GM23338 (cell line): ENCODE data around the gene SIMC1. TPM values are rescaled to one million over a fixed set of nuclear protein-coding genes. Genes with fewer than 3 reads are reported as not detected.

Source experiments
- ATAC-seq: fragments of 200-7000 bp; cut with Tn5 transposase; 3 replicates; pipeline ENCODE4 v1.9.1; 2020
- DNase-seq: peaks from one replicate; pipeline ENCODE4 v3.0.0-alpha.2; 2015; ENCODE audit warnings: low spot score
- H2AFZ ChIP-seq: fragments of 200-600 bp; sonication (generic); 2 replicates; pipeline ENCODE4 v1.8.0; 2016; ENCODE audit warnings: antibody characterized with exemption, mild to moderate bottlenecking, moderate library complexity
- H3F3A ChIP-seq: fragments of 200-600 bp; sonication (generic); replicated peaks from 2 replicates; pipeline ENCODE4 v1.8.0; 2017; ENCODE audit warnings: antibody characterized with exemption, mixed run types, low read depth
- H3K27ac ChIP-seq: fragments of 200-600 bp; sonication (generic); 2 replicates; pipeline ENCODE4 v1.6.1; 2016; ENCODE audit warnings: low read depth
- H3K27me3 ChIP-seq: fragments of 200-600 bp; sonication (generic); 2 replicates; pipeline ENCODE4 v1.8.0; 2016; ENCODE audit warnings: mild to moderate bottlenecking, mixed run types, moderate library complexity; ENCODE audit not compliant: insufficient read depth
- H3K36me3 ChIP-seq: fragments of 200-600 bp; sonication (generic); 2 replicates; pipeline ENCODE4 v1.8.0; 2016; ENCODE audit warnings: mild to moderate bottlenecking; ENCODE audit not compliant: insufficient read depth
- H3K4me1 ChIP-seq: fragments of 200-600 bp; sonication (generic); 2 replicates; pipeline ENCODE4 v1.8.0; 2016; ENCODE audit warnings: mild to moderate bottlenecking, moderate library complexity; ENCODE audit not compliant: insufficient read depth
- H3K4me2 ChIP-seq: fragments of 200-600 bp; sonication (generic); 2 replicates; pipeline ENCODE4 v1.7.1; 2017; ENCODE audit warnings: mixed run types
- H3K4me3 ChIP-seq: fragments of 200-600 bp; sonication (generic); 2 replicates; pipeline ENCODE4 v1.6.1; 2016; ENCODE audit warnings: mixed run types
- H3K79me2 ChIP-seq: fragments of 200-600 bp; sonication (generic); replicated peaks from 2 replicates; pipeline ENCODE4 v1.8.0; 2017; ENCODE audit warnings: mild to moderate bottlenecking; ENCODE audit not compliant: insufficient read depth
- H3K9me2 ChIP-seq: fragments of 200-600 bp; sonication (generic); 2 replicates; pipeline ENCODE4 v1.8.0; 2017; ENCODE audit not compliant: insufficient read depth
- H4K20me1 ChIP-seq: fragments of 200-600 bp; sonication (generic); replicated peaks from 2 replicates; pipeline ENCODE4 v1.8.0; 2017; ENCODE audit warnings: mild to moderate bottlenecking; ENCODE audit not compliant: insufficient read depth
- H3K27ac Mint-ChIP-seq: 2 replicates; pipeline ENCODE4 v1.8.0; 2020; ENCODE audit warnings: inconsistent platforms, mild to moderate bottlenecking, moderate library complexity, mixed read lengths
- H3K27me3 Mint-ChIP-seq: 3 replicates; pipeline ENCODE4 v1.8.0; 2022; ENCODE audit warnings: low read depth, mild to moderate bottlenecking, moderate library complexity, mixed read lengths, inconsistent platforms; ENCODE audit not compliant: insufficient read depth, poor library complexity
- H3K36me3 Mint-ChIP-seq: 3 replicates; pipeline ENCODE4 v1.8.0; 2021; ENCODE audit warnings: low read depth, mild to moderate bottlenecking, inconsistent platforms, moderate library complexity, mixed read lengths
- H3K4me1 Mint-ChIP-seq: 3 replicates; pipeline ENCODE4 v1.8.0; 2020; ENCODE audit warnings: mild to moderate bottlenecking, inconsistent platforms, mixed read lengths
- H3K4me3 Mint-ChIP-seq: 3 replicates; pipeline ENCODE4 v1.8.0; 2021; ENCODE audit warnings: moderate library complexity, mild to moderate bottlenecking, inconsistent platforms, mixed read lengths
- H3K9me3 Mint-ChIP-seq: 3 replicates; pipeline ENCODE4 v1.8.0; 2020; ENCODE audit warnings: moderate library complexity, mild to moderate bottlenecking, inconsistent platforms, mixed read lengths
- CREB1 ChIP-seq: fragments of 250-450 bp; sonication (Bioruptor Pico); IDR thresholded peaks from 2 replicates; pipeline ENCODE4 v1.5.0; 2020; ENCODE audit warnings: low read depth, mild to moderate bottlenecking, moderate library complexity
- CTCF ChIP-seq, 2 experiments: fragments of 200-600 bp in 1 of 2; sonication (generic) in 1 of 2; conservative IDR thresholded peaks; 2 replicates each; pipeline versions ENCODE4 v1.5.1 to v1.6.1; 2016 to 2017; ENCODE audit warnings: antibody characterized with exemption in 2 of 2, low read depth in 2 of 2, mild to moderate bottlenecking in 2 of 2, moderate library complexity in 1 of 2
- ETS1 ChIP-seq: IDR thresholded peaks from 2 replicates; pipeline ENCODE4 v1.6.1; 2016; ENCODE audit warnings: antibody characterized with exemption
- EZH2 ChIP-seq: fragments of 200-600 bp; sonication (generic); IDR thresholded peaks from one replicate; pipeline ENCODE4 v1.8.0; 2017; ENCODE audit warnings: antibody characterized with exemption, mild to moderate bottlenecking, low read depth; ENCODE audit not compliant: unreplicated experiment
- EZH2phosphoT487 ChIP-seq: fragments of 200-600 bp; sonication (generic); IDR thresholded peaks from one replicate; pipeline ENCODE4 v1.8.1; 2018; ENCODE audit warnings: antibody characterized with exemption; ENCODE audit not compliant: unreplicated experiment
- JUNB ChIP-seq: IDR thresholded peaks from one replicate; pipeline ENCODE4 v1.6.1; 2016; ENCODE audit warnings: antibody characterized with exemption; ENCODE audit not compliant: unreplicated experiment
- NANOG ChIP-seq: IDR thresholded peaks from 2 replicates; pipeline ENCODE4 v1.6.1; 2016; ENCODE audit warnings: antibody characterized with exemption, borderline replicate concordance
- POLR2AphosphoS5 ChIP-seq: IDR thresholded peaks from 2 replicates; pipeline ENCODE4 v1.6.1; 2016; ENCODE audit warnings: antibody characterized with exemption, low read depth
- STAT1 ChIP-seq: IDR thresholded peaks from one replicate; pipeline ENCODE4 v1.6.1; 2016; ENCODE audit warnings: antibody characterized with exemption; ENCODE audit not compliant: unreplicated experiment
- ZNF114 ChIP-seq: fragments of 250-450 bp; sonication (Bioruptor Pico); IDR thresholded peaks from 2 replicates; pipeline ENCODE4 v1.5.0; 2020; ENCODE audit warnings: mild to moderate bottlenecking, moderate library complexity
- ZNF331 ChIP-seq: fragments of 250-450 bp; sonication (Bioruptor Pico); IDR thresholded peaks from 2 replicates; pipeline ENCODE4 v1.5.0; 2020; ENCODE audit warnings: low read depth, mild to moderate bottlenecking, moderate library complexity
- ZNF462 ChIP-seq: fragments of 250-450 bp; sonication (Bioruptor Pico); IDR thresholded peaks from 2 replicates; pipeline ENCODE4 v1.5.0; 2020; ENCODE audit warnings: mild to moderate bottlenecking, moderate library complexity
- polyA plus RNA-seq: library from polyadenylated mRNA; unstranded; fragments of >200 nt; fragmentation: Nextera tagmentation; extraction: Ambion mirVana; gene quantifications from 2 replicates; pipeline ENCODE4 v1.2.1, GENCODE V29; 2016
- total RNA-seq: library from RNA; depleted of rRNA; stranded (reverse); fragments of >200 nt; shearing (Covaris generic); gene quantifications from 2 replicates; pipeline ENCODE4 v1.2.3, GENCODE V29; 2014

Gene SIMC1
- total and polyA plus RNA-seq, 2 experiments from 2014 or later = 9.4 to 14.6 TPM

DNA sequence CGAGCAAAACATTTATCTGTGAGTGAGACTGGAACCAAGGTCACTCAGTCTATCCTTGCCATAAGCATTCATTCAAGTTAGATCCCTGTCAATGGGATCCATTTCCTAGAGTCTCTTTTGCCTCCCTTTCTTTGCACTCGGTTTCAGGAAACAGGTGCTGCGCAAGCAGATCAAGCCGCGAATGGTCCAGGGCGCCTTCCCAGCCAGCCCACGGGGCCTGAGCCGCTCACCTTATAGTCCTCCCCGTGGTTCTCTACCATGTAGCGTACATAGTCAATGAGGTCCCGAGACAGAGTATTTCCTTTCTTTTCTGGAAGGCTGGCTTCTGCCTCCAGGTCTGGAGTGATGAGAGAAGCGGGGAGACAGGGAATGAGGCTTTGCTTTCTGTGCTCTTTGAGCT lies 146.8 kb downstream of the SIMC1 start (continued):
- TF ChIP-seq ETS1 (no peak), NANOG (no peak), ZNF114 (CRISPR knock-in tag) (no peak), ZNF462 (CRISPR knock-in tag) (no peak), POLR2AphosphoS5 (no peak), STAT1 (no peak)

- Histone ChIP-seq H3K4me2 (no peak overlapping the region), H3K4me1 (peaks cover 9% of the 10 kb centered on the region; the same call in 1 of the 2 replicates), H3K27ac (no peak overlapping the region), H4K20me1 (peaks cover 21% of the 10 kb centered on the region), H3K9me2 (no peaks in the 10 kb centered on the region), H3K79me2 (peaks cover 33% of the 10 kb centered on the region), H3F3A (peaks cover 18% of the 10 kb centered on the region; the same call in 1 of the 2 replicates), H3K27me3 (no peaks in the 10 kb centered on the region), H2AFZ (no peak overlapping the region), H3K4me3 (peak overlapping the region; percentile 67), H3K36me3 (peaks cover 27% of the 10 kb centered on the region)
- DNase-seq = no peak
- peaks cover 71% of the 10 kb centered on the region for H3K36me3 Mint-ChIP-seq
- no peak overlapping the region for H3K27ac Mint-ChIP-seq
- peaks cover 16% of the 10 kb centered on the region for H3K4me1 Mint-ChIP-seq
- peaks cover 17% of the 10 kb centered on the region for H3K27me3 Mint-ChIP-seq
- H3K4me3 Mint-ChIP-seq = peak overlapping the region; percentile 99
- no peak for ATAC-seq
- no peaks in the 10 kb centered on the region; the same call in 2 of the 3 replicates for H3K9me3 Mint-ChIP-seq
- TF ChIP-seq CTCF (conservative IDR thresholded peaks at IDR 0.05; ENCODE audit: low read depth in 2 of 2) = no peak
- TF ChIP-seq CREB1 = no peak
- no peak for TF ChIP-seq ETS1
- TF ChIP-seq EZH2phosphoT487 = no peak
- no peak for TF ChIP-seq ZNF331 (CRISPR knock-in tag)
- no peak for TF ChIP-seq EZH2
- TF ChIP-seq ZNF114 (CRISPR knock-in tag) = no peak
- TF ChIP-seq JUNB = no peak
- no peak for TF ChIP-seq POLR2AphosphoS5
These were observed 148.3 kb downstream of the SIMC1 start for GRCh38 chr5:176386491-176386890.
